Neural cell (in vitro differentiated cells): Measurements from ENCODE around the gene CARS1. TPM values are rescaled to one million over a fixed set of nuclear protein-coding genes. Genes with fewer than 3 reads are reported as not detected.

Experiments used
- H2AFZ ChIP-seq: fragments of 200-600, 300-800 bp; sonication (generic), shearing (Covaris generic); 2 replicates; pipeline ENCODE4 v1.6.0; 2014; ENCODE audit warnings: low read depth, mild to moderate bottlenecking, antibody characterized with exemption, low read length, moderate library complexity
- H3F3A ChIP-seq: fragments of 200-600 bp; shearing (Covaris generic); 2 replicates; pipeline ENCODE4 v1.6.1; 2016; ENCODE audit warnings: mild to moderate bottlenecking, moderate library complexity, mixed read lengths, antibody characterized with exemption, low read length; ENCODE audit not compliant: insufficient read depth, poor library complexity, severe bottlenecking
- H3K27ac ChIP-seq: fragments of 200-600, 300-800 bp; sonication (generic), shearing (Covaris generic); 2 replicates; pipeline ENCODE4 v1.5.1; 2014; ENCODE audit warnings: mild to moderate bottlenecking, low read length, moderate library complexity
- H3K27me3 ChIP-seq: fragments of 300-800, 200-600 bp; sonication (generic), shearing (Covaris generic); 2 replicates; pipeline ENCODE4 v1.6.0; 2014; ENCODE audit warnings: mild to moderate bottlenecking, low read depth, low read length, moderate library complexity; ENCODE audit not compliant: insufficient read depth
- H3K36me3 ChIP-seq: fragments of 300-800, 200-600 bp; sonication (generic), shearing (Covaris generic); 2 replicates; pipeline ENCODE4 v1.5.1; 2014; ENCODE audit warnings: mild to moderate bottlenecking, antibody characterized with exemption, low read length, moderate library complexity; ENCODE audit not compliant: insufficient read depth
- H3K4me2 ChIP-seq: fragments of 300-800, 200-600 bp; sonication (generic), shearing (Covaris generic); 2 replicates; pipeline ENCODE4 v1.6.0; 2014; ENCODE audit warnings: mild to moderate bottlenecking, low read length
- H3K4me3 ChIP-seq: fragments of 300-800, 200-600 bp; sonication (generic), shearing (Covaris generic); 2 replicates; pipeline ENCODE4 v1.5.1; 2014; ENCODE audit warnings: mild to moderate bottlenecking, low read length, moderate library complexity
- H3K79me2 ChIP-seq: fragments of 200-600 bp; shearing (Covaris generic); replicated peaks from 2 replicates; pipeline ENCODE4 v1.6.0; 2014; ENCODE audit warnings: mild to moderate bottlenecking, low read length, moderate library complexity; ENCODE audit not compliant: insufficient read depth
- H3K9ac ChIP-seq: fragments of 300-800, 200-600 bp; sonication (generic), shearing (Covaris generic); 2 replicates; pipeline ENCODE4 v1.6.1; 2016; ENCODE audit warnings: mild to moderate bottlenecking, low read length, mixed read lengths
- H3K9me2 ChIP-seq: fragments of 200-600 bp; shearing (Covaris generic); 2 replicates; pipeline ENCODE4 v1.6.1; 2016; ENCODE audit warnings: mild to moderate bottlenecking, low read length, mixed read lengths; ENCODE audit not compliant: insufficient read depth
- H3K9me3 ChIP-seq: fragments of 200-600, 300-800 bp; sonication (generic), shearing (Covaris generic); 2 replicates; pipeline ENCODE4 v1.6.1; 2016; ENCODE audit warnings: mild to moderate bottlenecking, mixed run types, low read length, moderate library complexity, mixed read lengths
- H4K20me1 ChIP-seq: fragments of 200-600 bp; shearing (Covaris generic); 2 replicates; pipeline ENCODE4 v1.6.1; 2016; ENCODE audit warnings: mild to moderate bottlenecking, mixed run types; ENCODE audit not compliant: insufficient read depth
- CTCF ChIP-seq: fragments of 450-650 bp; IDR thresholded peaks from 2 replicates; pipeline ENCODE4 v1.5.1; 2014; ENCODE audit warnings: antibody characterized with exemption, mild to moderate bottlenecking, moderate library complexity; ENCODE audit not compliant: poor library complexity, severe bottlenecking
- EP300 ChIP-seq: fragments of 450-650 bp; conservative IDR thresholded peaks from 2 replicates; pipeline ENCODE4 v1.6.1; 2014; ENCODE audit warnings: antibody characterized with exemption, mild to moderate bottlenecking, moderate library complexity; ENCODE audit not compliant: poor library complexity, severe bottlenecking
- EZH2 ChIP-seq: fragments of 200-600, 300-800 bp; shearing (Covaris generic), sonication (generic); IDR thresholded peaks from 2 replicates; pipeline ENCODE4 v1.6.1; 2014; ENCODE audit warnings: antibody characterized with exemption, low read length, borderline replicate concordance, mild to moderate bottlenecking; ENCODE audit not compliant: insufficient read depth, poor library complexity, severe bottlenecking
- MXI1 ChIP-seq: fragments of 450-650 bp; conservative IDR thresholded peaks from 2 replicates; pipeline ENCODE4 v1.6.1; 2014; ENCODE audit warnings: antibody characterized with exemption, mild to moderate bottlenecking; ENCODE audit not compliant: poor library complexity, severe bottlenecking
- POLR2AphosphoS5 ChIP-seq: IDR thresholded peaks from 2 replicates; pipeline ENCODE4 v1.6.1; 2012
- RAD21 ChIP-seq: fragments of 450-650 bp; conservative IDR thresholded peaks from 2 replicates; pipeline ENCODE4 v1.6.1; 2014; ENCODE audit warnings: antibody characterized with exemption, mild to moderate bottlenecking, moderate library complexity
- REST ChIP-seq: IDR thresholded peaks from 2 replicates; pipeline ENCODE4 v1.6.1; 2012; ENCODE audit warnings: borderline replicate concordance
- SMC3 ChIP-seq: fragments of 450-650 bp; conservative IDR thresholded peaks from 2 replicates; pipeline ENCODE4 v1.6.1; 2014; ENCODE audit warnings: antibody characterized with exemption, mild to moderate bottlenecking, moderate library complexity; ENCODE audit not compliant: poor library complexity
- TAF1 ChIP-seq: IDR thresholded peaks from 2 replicates; pipeline ENCODE4 v1.6.1; 2012; ENCODE audit warnings: low read depth
- polyA plus RNA-seq: library from polyadenylated mRNA; depleted of rRNA; stranded (reverse); fragments of >200 nt; gene quantifications from 2 replicates; pipeline ENCODE4 v1.2.3, GENCODE V29; 2014

The CARS1 gene
- polyA plus RNA-seq, 1 donor from 2014 or later: 48.2 TPM

- no peaks in the 10 kb centered on the region for H3K9me2 ChIP-seq
- H3K27ac ChIP-seq: no peak overlapping the region
- H3F3A ChIP-seq: no peaks in the 10 kb centered on the region
- no peaks in the 10 kb centered on the region for H3K79me2 ChIP-seq
- no peaks in the 10 kb centered on the region for H3K9me3 ChIP-seq
- no peaks in the 10 kb centered on the region for H4K20me1 ChIP-seq
- no peak overlapping the region for H3K9ac ChIP-seq
- no peaks in the 10 kb centered on the region for H3K27me3 ChIP-seq
- H3K4me3 ChIP-seq: no peak overlapping the region
- H3K4me2 ChIP-seq: no peak overlapping the region
- no peak overlapping the region for H2AFZ ChIP-seq
- H3K36me3 ChIP-seq: peaks cover 8% of the 10 kb centered on the region
- TF ChIP-seq TAF1 (no peak), POLR2AphosphoS5 (no peak), RAD21 (no peak), EZH2 (no peak), SMC3 (no peak), REST (no peak)
Measured at GRCh38 chr11:3022300-3022967, 34.8 kb downstream of the CARS1 start.

- Histone ChIP-seq H3K9me2 (no peaks in the 10 kb centered on the region), H3K9me3 (no peaks in the 10 kb centered on the region), H3K79me2 (no peaks in the 10 kb centered on the region), H3K4me3 (no peak overlapping the region), H4K20me1 (no peaks in the 10 kb centered on the region), H3F3A (no peaks in the 10 kb centered on the region), H2AFZ (no peak overlapping the region), H3K9ac (no peak overlapping the region), H3K36me3 (peaks cover 8% of the 10 kb centered on the region), H3K27ac (no peak overlapping the region), H3K27me3 (no peaks in the 10 kb centered on the region), H3K4me2 (no peak overlapping the region)
- TF ChIP-seq SMC3 (peak; percentile 22), CTCF (peak; percentile 32), MXI1 (no peak), RAD21 (peak; percentile 37)
Measured at GRCh38 chr11:3021125-3021524, 36.1 kb downstream of the CARS1 start.

GRCh38 chr11:3020011-3020410, 37.2 kb downstream of the CARS1 start:
- Histone ChIP-seq H3K79me2 (no peaks in the 10 kb centered on the region), H2AFZ (no peak overlapping the region), H3F3A (no peaks in the 10 kb centered on the region), H3K4me2 (no peak overlapping the region), H3K9me2 (no peaks in the 10 kb centered on the region), H3K36me3 (peaks cover 8% of the 10 kb centered on the region), H3K27ac (no peak overlapping the region), H3K9me3 (no peaks in the 10 kb centered on the region), H4K20me1 (no peaks in the 10 kb centered on the region), H3K9ac (no peak overlapping the region), H3K4me3 (no peak overlapping the region), H3K27me3 (no peaks in the 10 kb centered on the region)
- no peak for TF ChIP-seq RAD21
- no peak for TF ChIP-seq EP300
- no peak for TF ChIP-seq EZH2
- no peak for TF ChIP-seq CTCF
- TF ChIP-seq TAF1: no peak
- TF ChIP-seq MXI1: no peak
- TF ChIP-seq SMC3: no peak
- TF ChIP-seq POLR2AphosphoS5: no peak
- TF ChIP-seq REST: no peak
